GM10847 (cell line): Measurements from ENCODE around the gene PLA2G2C.

ENCODE experiments used
- POLR2A ChIP-seq: IDR thresholded peaks from 2 replicates; pipeline ENCODE4 v1.6.1; 2011; ENCODE audit not compliant: insufficient read length; ENCODE audit errors: extremely low read depth

The PLA2G2C gene, protein sequence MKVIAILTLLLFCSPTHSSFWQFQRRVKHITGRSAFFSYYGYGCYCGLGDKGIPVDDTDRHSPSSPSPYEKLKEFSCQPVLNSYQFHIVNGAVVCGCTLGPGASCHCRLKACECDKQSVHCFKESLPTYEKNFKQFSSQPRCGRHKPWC

DNA sequence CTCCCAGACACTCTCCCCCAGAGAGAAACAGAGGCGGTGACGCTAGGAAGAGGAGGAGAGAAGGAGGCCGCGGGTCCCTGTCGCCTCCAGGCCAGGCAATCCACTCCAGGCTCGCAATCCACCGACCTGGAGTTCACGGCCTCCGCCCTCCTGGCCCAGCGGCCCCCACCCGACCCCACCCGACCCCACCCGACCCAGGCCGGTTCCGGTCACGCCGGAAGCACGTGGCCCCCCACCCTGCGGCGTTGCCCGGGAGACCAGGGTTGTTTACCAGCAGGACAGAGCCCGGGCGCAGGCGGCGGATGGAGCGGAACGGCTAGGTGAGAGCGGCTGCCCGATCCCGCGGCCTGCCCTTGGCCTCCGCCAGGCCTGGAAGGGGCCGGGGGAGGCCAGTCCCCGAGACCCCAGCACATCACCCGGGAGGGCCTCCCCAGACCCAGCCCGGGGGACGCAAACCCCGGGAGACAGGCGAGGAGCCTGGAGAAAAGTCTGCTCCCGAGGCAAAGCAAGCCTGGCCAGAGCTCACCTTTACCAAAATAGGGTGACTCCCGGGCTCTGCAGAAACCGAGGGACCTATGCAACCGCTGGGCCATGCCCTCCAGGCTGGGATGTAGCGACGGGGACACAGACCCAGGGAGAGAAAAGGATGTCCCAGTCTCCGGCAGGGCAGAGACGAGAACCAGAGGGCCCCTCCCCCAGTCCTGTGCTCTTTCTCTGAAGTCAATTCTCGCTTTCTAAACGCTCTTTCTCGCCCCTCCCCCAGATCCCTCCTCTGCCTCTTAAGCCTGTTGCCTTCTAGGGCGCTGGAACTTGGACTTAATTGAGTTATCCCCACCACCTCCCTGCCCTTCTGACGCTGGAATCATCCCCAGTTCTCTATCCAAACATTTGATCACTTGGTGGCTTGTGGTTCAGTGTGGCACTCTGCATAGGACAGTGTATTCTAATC lies at the start of gene PLA2G2C, which contains the start of gene UBXN10:
Gene PLA2G2C (minus strand): TSS at position 685 of the 949 bp plus-strand sequence. CDS start 9,155 bp downstream, outside the sequence.
Gene UBXN10 (plus strand): TSS at position 263 of the 949 bp plus-strand sequence. CDS start 4,466 bp downstream, outside the sequence.
- no peak for TF ChIP-seq POLR2A

DNA sequence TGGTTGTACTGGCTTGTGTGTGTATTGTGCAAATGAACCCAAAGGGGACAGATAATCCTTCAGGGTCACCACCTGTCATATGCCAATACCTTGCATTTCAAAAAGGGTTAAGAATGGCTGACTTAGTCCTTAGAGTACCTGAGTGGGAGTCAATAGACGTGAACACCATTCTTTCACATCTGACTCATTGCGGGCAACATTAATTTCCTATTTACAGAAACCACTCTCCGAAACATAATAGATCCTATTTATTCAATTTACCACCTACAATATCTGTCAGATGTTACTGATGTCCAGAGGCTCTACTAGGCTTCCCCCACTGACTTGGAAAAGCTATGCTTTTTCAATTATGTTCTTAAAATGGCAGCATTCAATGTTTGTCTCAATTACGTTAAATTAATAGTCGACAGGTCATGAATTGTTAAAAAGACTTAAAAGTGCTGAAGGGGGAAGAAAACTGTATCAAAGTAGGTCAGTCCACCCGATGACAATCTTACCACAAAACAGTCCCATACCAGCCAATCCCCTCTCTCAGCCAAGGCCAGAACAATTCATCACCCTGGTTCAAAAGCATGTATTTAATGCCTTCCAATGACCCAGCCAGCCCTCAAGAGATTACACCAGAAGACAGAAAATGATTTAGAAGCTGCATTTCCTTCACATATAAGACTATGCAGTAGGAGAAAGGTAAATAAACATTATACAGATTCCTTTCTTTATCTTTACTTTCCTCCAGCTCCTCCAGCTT lies 48.6 kb upstream of the PLA2G2C start:
- TF ChIP-seq POLR2A, result no peak

DNA sequence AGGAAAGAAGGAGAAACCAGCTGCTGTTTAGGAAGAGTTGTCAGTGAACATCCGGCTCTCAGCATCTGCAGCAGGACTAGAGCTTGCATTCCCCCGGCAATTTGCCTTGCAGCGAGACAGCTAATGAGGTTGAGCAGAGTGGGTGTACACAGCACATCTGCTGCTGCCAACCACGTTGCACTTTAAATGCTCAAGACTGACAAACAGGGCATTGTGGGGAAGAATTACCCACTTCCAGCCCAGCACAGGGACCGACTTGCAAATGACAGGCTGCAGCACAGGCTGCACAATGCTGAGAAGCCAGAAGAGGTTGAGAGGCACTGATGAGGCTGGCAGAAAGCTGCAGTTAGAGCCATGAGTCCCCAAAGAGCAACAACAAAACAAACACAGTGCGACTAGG lies 47.5 kb upstream of the PLA2G2C start:
- no peak for TF ChIP-seq POLR2A

DNA sequence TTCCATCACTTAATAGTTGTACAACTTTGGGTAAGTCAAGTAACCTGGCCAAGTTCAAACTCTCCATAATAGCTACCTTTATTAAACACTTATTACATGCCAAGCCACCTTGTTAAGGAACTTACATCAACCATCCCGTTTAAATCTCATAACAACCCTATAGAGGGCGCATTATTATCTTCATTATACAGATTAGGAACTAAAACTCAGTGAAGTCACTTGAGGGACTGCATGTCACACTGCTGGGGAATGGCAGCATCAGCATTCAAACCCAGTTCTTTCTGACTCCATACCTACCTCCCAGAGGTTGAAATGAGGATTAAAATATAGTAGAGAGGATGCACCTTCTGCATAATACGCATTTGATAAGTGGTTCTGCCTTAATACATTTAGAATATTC lies 47.1 kb upstream of the PLA2G2C start:
- TF ChIP-seq POLR2A, result no peak

DNA sequence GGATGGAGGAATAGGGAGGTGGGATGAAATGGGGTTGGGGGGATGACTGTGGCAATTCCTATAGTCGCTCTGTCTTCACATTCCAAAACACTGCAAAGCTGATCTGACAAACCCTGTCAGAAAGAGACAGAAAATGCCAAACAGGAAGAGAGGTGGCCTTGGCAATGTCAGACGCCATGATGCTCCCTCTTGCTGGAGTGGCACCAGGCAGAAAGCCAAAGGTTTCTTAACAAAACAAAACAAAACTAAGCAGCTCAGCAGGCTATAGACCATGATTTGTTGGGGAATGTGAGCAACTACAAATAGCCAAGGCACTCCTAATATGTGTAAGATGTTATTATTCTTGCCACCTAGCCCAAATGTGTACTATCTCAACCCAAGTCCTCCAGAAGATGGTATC lies 42.9 kb upstream of the PLA2G2C start:
- no peak for TF ChIP-seq POLR2A

DNA sequence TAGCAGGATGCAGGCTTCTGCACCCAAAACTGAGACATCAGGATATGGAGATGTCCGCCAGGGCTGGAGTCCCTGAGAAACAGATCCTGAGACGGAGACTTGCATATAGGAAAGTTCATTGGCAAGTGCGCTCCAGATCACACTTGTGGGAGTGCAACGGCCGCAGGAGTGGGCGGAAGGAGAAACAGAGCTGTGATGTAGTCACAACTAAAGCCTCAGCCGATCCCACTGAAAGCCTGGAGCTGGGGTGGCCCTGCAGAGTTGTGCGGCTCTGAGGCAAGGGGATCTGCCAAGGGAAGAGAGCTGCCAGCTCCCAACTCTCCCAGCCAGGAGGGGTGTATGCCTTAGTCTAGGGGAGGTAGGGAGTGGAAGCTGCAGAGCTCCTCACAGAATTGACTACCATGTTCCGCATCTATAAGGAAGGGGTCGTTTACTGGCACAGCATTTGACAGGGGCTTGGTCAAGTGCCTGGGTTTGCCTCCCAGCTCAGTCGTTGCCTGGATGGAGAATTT lies 42.1 kb upstream of the PLA2G2C start:
- no peak for TF ChIP-seq POLR2A

DNA sequence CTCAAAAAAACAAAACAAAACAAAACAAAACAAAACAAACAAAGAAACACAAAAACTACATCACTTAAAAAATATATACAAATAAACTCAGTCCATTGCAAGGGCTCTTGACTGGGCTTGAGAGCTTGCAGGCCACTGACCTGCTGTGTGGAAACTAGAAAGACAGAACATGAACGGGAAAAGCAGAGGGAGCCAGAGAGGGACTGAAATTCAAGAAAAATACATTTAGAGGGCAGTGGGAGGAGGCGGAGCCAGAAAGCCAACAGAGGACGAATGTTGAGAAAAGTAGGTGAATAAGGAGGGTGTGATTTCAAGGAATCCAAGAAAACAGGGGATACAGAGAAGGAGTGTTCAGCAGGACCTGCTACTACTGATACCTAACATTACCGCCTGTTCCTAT lies 41.4 kb upstream of the PLA2G2C start:
- no peak for TF ChIP-seq POLR2A

DNA sequence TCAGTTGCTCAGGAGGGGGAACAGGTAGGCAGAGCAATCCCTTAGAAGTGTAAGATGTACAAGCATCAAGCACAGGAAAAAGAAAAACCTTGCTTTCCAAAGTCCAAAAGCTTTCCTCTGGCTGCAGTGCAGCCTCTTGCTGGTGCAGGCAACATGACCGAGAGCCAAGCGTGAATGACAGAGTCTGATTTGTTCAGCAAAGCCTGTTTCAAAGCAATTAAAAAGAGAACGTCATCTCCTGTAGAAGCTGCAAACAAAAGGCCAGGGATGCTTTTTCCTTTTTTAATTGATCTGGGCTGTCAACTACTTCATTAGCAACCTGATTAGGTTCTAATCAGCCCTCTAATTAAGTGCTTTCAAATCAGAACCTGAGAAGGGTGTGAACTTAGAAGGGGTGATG lies 38.2 kb upstream of the PLA2G2C start:
- no peak for TF ChIP-seq POLR2A

DNA sequence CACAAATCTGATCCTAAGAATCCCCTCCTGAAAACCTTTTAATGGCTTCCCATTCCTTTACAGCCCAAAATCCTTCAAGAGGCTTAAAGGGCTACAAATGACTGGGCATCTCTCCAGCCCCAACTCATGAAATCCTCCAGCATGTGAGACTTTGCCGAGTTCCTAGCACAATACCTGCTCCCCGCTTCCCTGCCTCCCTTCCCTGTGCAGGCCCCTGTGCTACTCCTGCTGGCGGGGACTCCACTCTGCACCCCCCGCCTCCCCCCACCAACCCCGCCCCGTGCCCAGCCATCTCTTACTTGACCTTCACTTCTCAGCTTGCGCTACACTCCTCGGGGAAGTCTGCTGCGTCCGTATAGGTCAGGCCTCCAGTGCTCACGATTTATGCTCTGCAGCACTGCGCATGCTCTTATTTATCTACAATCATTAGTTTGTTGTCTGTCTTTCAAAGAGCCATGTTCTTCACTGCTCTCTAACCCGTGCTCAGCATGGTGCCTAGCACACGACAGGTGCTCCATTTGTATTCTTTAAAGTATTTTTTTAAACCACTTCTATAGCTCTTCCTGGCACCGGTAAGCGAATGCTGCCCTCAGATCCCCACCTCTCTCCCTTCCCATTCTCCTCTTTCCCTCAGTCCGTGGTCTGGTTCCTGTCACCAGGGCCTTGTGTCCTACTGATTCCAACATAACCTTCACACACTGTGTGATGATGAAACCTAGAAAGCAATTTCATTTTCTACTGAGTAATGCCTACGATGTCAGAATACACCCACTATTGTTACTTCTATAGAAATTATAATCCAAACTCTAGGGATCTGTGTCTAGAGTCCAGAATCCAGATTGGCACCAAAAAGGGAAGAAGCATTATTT lies 37.5 kb upstream of the PLA2G2C start:
- no peak for TF ChIP-seq POLR2A

DNA sequence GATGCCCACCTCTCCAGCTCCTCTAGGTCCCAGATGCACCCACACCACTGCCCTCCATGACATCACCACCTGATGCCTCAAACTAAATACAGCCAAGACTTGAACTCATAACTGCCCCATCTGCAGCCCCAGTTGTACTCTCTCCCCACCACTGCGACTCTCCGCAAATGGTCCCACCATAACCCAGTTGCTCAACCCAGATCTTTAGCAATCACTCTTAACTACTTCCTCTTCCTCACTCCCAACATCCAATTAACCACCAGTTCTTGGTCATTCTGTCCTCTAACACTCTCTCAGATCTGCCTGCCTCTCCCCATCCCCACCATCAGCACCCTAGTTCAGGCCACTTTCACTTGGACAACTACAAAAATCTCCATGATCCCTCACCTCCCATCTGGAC lies 36.8 kb upstream of the PLA2G2C start:
- no peak for TF ChIP-seq POLR2A

DNA sequence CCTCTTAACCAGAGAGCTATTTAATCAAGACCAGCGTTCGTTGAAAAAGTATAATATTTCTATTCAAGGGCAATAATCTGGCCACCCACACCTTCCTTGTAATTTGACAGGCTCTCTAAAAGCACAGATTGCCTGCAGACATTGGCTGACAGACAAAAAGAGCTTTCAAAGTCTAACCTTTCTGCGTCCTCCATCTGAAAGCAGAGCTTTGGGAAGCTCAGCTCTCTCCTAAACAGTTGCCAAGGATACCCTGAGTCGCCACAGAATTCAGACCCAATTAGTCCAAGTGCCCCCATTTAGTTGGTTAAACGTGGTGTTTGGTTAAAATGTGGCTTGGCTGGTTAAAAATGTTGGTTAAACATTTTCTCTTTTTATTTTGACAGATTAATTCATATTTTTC lies 33.7 kb upstream of the PLA2G2C start:
- no peak for TF ChIP-seq POLR2A

DNA sequence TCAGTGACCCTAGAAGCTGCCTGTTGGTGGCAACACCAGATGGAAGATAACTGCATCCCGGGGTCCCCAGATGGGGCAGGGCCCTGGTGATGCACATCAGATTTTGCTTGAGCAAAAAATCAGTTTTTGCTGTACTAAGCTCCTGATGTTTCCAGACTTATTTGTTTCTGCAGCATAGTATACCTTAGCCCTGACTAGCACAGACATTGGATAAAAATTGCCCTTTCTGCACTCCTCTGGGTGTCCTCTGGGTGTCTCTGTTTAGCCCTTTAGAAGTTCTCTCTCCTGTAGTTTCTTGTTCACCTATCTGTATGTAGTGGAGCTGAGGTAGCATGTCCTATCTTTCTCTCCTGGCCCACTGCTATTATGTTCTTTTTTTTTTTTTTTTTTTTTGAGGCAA lies 30.3 kb upstream of the PLA2G2C start:
- no peak for TF ChIP-seq POLR2A

DNA sequence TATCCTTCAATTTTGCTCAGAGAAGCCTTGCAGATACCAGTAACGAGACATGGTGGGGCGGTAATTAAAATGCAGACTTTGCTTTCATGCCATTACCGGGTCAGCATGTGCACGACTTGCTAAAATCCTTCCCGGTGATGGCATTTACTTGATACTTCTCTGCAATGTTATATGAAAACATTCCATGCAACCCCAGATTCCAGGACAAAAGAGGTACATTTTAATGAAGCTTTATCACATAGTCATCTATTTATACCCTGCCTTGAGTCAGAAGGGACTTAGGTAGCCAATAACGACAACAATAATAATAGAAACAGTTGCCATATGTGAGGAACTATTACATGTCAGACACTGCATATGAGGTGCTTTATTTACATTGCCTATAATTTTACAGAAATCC lies 29.4 kb upstream of the PLA2G2C start:
- TF ChIP-seq POLR2A, result no peak

DNA sequence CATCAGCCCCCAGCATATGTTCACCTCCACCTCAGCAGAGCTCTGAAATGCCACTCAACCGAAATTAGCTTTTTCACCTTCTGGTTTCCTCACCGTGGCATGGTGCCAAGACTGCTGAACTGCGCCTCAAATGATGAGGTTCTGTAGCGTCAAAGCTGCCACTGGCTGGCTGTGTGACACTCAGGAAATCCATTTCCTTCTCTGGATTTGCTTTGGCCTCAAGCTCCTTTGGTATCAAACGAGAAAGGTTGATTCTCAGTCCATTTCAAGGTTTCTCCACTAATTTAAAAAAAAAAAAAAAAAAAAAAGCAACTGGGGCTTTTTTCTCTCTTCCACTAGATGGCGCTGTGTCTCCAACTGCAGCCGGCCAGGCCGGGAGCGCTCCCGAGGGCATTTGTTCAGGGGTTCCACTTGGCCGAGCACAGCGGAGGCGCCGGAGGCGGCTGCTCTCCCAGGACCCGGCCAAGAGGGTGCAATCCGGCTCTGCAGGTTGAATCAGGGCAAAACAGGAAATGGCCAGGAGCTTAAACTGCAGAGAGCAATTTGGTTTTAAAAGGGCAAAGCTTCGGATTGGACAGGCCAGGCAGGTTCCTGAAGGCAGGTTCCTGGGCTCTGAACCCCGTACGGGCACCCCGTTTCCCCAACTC lies 26.5 kb upstream of the PLA2G2C start:
- no peak for TF ChIP-seq POLR2A
